ENCODE results near the gene TMEM43.

The TMEM43 gene

DNA sequence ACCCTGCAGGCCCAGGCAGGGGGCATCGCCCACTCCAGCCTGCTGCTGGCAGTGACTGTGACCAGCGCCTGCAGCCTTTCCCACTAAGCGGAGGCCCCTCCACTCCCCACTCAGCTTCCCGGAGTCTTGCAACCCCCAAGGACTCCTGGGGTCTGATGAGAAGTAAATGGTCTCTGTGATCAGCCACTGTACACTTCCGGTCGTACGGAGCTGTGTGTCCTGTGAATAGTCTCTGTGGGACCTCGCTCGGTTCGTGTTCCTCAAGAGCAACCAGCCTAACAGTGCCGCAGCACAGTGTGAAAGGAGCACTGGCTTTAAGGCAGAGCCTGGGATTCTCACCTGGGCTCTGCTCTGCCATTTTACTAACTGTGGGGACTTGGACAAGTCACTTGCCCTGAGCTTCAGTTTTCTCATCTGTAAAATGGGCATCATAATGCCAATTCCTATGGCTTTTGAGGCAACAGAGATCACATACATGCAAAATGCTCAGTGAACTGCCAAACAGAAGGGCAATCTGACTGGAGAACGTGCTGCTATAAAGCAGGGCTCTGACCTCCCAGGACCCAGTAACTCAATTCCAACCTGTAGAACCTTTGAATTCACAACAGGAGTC is 26.7 kb downstream of the TMEM43 start:
- DNase-seq (ENCODE audit: low spot score), result no peak

DNA sequence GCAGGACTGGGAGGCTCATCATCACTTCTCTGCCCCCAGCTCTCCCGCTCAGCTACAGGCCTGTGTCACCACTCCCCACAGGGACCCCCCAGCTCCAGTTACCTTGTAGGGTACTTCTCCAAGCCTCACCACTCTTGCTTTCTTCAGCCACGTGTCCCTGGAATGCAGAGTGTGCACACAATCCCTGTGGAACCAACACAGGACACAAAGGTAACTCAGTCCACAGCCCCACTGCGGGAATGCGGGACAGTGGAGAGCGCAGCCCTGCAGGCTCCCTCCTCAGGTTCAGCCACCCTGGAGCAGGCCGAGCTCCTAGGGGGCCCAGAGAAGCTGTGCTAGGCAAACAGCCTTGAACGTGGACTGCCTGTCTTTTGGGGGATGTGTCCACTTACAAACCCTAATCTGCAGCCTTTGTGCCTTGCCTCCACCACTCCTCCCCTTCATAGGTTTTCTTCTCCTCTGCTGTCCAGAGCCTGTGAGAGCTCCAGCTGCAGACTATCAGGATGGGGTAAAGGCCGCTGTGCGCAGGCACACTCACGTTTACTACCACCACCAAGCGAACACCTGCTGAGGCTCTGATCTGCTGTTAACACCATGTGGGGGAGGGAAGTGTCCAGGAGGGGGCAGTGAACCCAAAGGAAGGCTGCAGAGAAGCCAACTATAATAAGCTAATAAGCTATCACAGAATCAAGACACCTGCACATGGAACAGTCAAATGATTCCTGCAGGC is 27.5 kb downstream of the TMEM43 start:
- no peak for DNase-seq (ENCODE audit: low spot score)

DNA sequence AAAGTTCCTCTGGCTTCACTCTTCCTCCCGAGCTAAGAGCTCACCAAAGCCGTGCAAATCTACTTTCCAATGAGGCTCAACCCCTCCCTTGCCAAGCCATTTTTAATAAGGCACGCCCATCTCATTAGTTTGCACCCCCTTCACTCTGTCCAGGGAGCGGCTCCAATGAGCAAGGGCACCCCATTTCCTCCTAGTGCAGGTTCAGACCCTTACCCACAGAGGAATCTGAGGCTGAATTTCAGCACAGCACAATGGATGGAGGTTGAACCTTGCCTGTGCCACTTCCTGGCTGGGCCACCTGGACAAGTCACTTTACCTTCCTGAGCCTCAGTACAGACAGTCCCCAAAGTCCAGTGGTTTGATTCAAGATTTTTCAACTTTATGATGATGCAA is 28.1 kb downstream of the TMEM43 start:
- no peak for DNase-seq (ENCODE audit: low spot score)

DNA sequence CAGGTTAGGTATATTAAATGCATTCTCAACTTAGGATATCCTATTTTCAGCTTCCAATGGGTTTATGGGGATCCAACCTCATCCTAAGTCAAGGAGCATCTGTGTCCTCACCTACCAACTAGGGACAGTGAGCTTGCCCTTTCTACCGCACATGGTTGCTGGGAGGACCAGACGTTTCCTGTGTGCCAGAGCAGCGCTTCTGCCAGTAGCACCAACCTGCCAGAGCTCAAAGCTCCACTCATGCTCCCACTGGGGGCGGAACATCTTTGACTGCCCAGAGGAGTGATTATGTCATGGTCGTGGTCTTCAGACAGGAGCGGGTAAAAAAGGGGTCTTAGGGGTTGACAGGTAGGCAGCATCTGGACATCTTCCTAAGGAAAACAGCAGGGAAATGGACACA is 28.8 kb downstream of the TMEM43 start:
- DNase-seq (ENCODE audit: low spot score), result no peak

DNA sequence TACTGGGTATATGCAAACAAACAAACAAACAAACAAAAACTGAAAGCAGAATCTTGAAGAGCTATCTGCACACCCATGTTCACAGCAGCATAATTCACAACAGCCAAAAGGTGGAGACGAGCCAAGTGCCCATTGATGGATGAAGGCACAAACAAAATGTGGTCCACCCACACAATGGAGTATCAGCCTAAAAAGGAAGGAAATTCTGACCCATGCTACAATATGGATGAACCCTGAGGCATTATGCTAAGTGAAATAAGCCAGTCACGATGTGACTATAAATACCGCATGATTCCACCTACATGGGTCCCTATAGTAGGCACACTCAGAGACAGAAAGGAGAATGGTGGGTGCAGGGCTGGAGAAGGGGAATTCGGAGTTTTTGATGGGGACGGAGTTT is 29.4 kb downstream of the TMEM43 start:
- no peak for DNase-seq (ENCODE audit: low spot score)

DNA sequence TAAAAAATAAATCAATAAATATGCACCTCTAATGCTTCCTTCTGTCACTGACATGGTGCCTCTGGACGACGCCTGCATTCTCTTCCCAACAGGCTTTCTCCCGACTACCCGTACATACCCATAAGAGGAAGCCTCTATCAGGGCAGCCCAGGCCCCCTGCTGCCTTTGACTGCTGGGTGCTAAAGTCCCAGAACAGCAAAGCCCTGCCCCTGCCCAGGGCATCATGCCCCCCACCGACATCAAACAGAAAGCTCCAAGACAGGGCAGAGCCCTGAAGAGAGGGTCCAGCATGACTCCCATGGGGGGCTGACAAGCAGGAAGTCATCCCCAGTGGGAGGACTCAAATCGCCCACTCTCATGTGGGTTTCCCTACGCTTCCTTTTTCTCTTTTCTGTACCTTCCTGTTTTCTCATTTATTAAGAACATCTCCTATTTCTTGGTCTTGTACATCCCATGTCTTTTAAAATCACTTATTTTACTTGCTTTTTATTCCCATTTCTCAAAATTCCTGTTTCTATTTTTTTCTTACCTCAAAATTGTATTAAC is 30.1 kb downstream of the TMEM43 start:
- DNase-seq (ENCODE audit: low spot score), result no peak

DNA sequence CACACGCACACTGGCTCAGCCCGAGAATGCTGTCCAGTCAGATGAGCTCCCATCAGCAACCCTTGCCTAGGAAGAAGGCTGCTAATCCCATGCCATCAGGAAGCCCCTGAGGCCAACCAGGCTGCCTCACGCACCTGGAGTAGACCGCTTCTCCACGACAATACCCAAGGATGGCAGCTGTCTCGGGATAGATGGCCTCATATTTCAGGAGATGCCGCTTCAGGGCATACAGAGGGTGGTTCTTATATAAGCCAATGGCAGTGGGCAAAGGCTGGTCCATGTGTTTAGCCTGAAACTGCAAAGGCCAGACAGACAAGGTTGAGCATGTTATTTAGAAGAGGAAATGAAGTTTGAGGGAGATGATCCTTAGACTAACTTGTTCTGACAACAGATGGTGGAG is 31.3 kb downstream of the TMEM43 start:
- DNase-seq (ENCODE audit: low spot score), result no peak

DNA sequence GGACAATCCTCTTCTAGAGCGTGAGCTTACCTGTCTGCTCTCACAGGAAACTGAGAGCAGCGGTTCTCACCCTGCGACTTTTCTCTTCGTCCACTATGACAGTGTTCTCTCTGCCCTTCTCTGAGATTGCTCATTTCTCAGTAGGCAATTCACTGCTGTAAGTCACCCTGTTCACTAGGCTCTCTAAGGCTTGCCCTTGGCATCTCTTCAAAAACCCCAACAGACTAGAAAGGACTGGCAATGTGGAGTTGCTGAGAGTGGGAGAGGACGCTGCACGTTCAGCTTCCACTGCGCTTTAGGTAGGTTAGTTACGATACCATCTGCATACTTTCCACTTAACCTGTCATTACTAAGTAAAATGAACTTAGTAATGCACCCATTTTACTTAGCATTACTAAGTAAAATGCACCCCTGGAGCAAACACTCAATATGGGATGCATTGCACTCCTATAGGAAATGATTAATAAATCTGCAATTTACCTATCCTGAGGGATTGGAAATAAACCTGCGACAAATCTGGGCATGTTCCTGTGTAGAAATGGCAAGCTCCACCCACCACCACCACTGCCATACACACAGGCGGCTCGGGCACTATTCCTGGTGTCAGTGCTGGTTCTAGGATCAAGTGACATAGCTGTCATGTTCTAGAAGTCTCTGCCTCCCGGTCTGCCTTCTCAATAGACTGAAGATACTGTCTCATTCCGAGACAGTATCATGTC is 32.1 kb downstream of the TMEM43 start:
- DNase-seq (ENCODE audit: low spot score), result no peak

DNA sequence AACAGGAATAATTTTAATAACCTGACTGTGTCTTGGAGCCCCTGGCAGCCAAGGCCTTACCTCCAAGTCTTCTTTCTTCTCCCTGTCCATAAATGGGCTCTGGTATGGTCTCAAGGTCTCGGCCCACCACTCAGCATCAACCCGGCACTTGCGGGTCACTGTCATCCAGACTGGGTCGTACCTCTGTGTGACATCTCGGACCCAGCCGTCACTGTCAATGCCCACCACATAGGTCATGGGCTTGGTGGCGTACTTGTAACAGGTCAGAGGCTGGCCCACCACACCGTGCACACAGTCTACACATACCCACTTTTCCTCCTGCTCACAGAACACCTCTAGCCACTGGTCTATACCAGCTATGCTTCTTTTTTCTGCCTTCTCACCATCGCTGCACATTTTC is 33.1 kb downstream of the TMEM43 start:
- no peak for DNase-seq (ENCODE audit: low spot score)

DNA sequence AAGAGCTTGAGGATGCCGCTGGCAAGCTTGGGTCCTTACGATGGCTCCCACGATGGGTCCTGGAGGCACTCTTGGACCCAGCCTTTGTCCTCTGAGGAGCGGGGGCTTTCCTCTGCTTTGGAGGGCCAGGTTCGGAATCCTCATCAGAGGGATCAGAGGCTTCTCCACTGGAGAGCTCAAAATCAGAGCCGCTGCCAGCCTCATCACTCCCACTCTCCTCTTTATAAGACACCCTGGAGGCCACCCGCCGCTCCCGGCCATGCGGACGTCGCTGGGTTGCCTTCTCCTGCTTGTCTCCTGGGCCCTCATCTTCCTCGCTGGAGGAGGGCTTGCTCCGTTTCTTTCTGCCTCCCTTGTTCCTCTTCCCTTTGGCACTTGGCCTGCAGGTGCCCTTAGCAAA is 33.5 kb downstream of the TMEM43 start:
- no peak for DNase-seq (ENCODE audit: low spot score)

DNA sequence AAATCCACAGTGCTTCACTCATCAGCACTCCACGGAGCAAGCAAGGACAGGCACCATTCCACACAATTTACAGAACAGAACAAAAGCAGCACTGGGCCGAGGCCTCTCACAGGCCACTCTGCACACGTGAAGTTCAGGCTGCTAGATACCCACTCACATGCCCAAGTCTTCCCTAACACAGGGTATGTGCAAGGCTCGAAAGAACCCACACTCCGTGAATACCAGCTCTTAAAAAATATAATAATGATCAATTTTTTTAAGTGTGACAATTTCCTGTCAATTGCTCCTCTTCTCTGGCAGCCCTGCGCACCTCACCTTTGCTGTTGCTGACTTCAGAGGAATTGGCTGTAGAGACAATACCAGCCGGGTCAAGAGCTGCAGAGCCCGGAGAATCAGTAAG is 34.6 kb downstream of the TMEM43 start:
- no peak for DNase-seq (ENCODE audit: low spot score)

DNA sequence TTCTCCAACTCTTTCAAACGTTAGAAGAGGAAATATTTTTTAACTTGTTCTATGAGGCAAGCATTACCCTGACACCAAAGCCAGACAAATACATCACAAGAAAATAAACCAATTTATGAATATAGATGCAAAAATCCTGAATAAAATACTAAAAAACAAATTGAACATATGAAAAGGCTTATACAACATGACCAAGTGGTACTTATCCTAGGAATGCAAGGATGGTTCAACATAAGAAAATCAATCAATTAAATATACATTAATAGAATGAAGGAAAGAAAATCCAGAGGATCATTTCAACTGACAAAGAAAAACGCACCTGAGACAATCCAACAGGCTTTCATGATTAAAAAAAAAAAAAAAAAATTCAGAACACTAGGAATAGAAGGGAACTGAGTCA is 36.4 kb downstream of the TMEM43 start:
- no peak for DNase-seq (ENCODE audit: low spot score)

DNA sequence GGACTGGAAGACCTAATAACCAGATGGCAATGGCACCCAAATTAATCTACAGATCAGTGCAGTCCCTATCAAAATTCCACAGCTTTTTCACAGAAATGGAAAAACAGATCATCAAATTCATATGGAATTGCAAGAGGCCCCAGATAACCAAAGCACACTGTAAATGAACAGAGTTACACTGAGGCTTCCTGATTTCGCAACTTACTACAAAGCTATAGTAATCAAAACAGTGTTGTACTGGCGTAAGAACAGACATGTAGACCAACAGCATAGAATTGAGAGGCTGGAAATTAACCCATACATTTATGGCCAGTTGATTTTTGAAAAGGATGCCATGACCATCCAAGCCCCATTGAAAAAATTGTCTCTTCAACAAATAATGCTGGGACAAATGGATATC is 37.3 kb downstream of the TMEM43 start:
- no peak for DNase-seq (ENCODE audit: low spot score)

DNA sequence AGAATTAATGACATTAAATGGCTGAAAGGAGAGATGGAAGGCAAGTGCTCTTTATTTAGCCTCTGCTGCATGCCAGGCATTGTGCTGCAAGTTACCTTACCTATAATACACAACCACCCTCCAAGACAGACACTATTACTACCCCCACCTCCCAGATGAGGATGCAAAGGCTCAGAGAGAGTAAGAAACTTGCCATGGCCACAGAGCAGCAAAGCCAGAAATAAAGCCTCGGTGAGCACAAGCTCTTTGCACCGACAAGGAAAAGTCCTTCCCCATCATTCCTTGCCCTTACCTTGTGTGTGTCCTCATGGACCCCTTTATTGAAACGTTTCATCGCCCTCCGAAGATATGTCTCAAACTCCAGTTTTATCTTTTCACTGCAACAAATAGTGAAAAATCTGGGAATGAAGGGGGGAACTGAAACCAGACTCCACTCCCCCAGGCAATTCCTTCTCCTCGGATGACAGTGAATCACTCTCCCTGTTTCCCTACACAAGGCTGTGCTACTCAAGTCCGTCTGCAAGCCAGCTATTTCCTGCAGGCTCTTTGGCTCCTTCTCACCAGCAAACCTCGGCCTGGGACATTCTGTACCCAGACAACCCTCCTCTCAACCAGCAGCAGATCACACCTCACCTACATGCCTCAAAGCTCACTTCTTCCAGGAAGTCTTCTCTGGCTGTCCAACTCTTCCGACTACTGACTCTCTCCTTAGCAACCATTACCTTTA is 42.2 kb downstream of the TMEM43 start:
- DNase-seq (ENCODE audit: low spot score), result no peak

DNA sequence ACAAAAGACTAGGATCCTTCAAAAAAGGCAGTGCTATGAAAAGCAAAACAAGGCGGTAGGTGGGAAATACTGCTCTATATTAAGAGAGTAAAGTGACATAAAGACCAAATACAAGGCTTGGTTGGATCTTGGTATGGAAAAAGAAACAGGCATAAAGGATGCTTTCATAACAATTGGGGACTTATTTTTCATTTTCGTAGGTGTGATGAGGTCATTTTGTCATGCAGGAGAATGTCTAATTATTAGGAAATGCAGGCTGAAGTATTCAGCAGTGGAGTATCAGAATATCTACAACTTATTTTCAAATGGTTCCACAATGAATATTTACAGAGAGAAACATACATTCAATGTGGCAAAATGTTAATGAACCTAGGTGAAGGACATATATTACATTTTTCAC is 44.6 kb downstream of the TMEM43 start:
- DNase-seq (ENCODE audit: low spot score), result no peak

DNA sequence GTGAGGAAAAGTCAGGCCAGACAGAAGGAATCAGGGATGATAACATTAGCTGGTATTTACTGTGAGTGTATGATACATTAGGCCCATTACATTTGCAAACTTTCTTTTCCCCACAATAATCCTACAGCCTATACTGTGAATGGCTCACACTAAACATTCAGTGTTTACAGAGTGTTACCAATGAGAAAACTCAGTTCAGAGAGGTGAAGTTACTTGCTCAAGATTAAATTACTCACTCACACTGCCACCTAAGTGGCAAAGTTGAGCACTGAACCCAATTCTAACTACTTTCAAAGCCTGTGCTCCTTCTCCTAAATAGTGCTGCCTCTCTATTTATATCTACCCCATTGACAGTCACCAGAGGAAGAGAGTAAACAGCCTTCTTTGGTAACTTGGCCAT is 45.0 kb downstream of the TMEM43 start:
- DNase-seq (ENCODE audit: low spot score), result no peak

DNA sequence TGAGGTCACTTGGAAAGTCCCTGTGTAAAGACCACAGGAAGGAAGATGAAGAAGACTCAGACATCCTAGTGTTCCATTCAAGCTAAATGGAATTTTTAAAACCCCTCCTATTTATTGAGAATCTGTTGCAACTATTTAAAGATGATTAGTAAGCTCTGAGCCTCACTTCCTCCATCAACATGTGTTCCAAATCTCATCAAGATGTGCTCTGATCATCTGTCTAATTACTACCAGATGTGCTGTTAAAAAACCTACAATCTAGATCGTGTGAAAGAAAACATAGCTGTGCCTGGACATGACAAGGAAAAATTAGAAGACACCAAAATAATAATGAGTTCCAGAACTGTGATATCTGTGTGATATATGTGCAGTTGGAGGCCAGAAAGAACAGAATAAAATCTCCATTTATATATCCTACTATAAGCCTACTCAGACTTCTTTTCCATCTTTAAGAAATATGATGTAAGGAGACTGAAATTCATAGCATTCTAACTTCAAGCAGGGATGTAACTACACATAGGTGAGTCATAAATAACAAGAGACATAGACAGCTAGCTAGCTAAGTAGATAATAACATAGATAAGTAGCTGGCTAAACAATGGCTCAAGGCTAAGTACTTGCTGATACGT is 45.8 kb downstream of the TMEM43 start:
- no peak for DNase-seq (ENCODE audit: low spot score)

DNA sequence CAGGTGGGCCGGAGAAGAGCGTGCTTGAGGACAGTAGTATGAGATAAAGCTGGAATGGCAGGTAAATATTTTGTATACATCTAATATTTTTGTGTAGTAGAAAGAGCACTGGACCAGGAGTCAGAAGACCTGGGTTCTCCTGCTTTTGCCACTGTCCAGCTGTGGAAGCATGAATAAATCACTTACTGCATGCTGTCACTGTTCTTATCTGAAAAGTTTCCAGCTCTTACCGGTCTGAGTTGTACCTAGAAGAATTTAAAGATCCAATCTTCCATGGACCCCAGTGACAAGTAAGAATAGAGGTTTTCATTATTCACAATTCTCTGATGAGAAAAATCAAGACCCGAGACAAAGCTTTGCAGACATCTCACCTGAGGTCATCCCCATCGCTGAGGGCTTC is 47.6 kb downstream of the TMEM43 start:
- DNase-seq (ENCODE audit: low spot score), result no peak

DNA sequence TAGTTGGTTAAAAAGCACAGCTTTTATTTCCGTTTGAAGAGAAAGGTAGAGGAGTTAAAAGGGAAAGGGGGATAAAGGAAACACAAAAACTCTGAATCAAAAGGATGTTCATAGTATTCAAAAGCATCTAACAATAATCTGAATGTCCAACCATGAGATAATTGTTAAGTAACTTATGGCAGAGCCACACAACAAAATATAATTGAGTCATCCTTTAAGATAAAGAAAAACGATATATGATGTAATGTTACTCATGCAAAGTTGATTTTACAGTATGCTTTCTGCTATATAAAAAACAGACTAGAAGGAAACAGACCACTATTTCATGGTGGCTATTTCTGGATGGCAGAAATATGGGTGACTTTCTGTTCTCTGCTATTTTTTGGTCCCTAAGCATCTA is 49.6 kb downstream of the TMEM43 start:
- DNase-seq (ENCODE audit: low spot score), result no peak

DNA sequence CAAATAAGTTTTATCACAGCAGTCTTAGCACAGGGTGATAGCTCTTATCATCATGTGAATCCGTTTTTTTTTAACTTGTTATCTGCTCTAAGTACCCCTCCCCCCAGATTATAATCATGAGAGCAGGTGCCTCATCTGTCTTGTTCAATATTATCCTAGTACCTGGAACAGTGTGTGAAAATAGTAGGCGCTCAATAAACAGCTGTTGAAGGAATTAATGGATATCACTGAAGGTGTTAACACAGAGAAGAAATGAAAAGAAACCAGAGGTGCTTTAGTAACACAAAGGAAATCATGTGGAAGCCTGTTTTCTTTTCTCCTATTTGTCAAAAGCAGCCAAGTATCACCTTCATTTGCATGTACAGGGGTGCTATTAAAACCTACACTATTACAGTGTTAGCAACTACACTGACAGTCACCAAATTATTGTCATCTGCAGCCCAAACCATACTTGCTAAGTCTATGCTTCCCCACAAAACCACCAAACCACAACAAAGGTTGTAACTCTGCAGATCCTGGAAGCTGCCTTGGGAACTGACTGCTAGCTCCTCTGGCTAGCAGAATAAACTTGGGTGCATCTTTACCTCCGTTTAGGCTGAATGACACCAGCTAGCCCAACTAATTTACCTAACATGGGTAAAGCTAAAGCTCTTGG is 50.7 kb downstream of the TMEM43 start:
- DNase-seq (ENCODE audit: low spot score), result no peak

DNA sequence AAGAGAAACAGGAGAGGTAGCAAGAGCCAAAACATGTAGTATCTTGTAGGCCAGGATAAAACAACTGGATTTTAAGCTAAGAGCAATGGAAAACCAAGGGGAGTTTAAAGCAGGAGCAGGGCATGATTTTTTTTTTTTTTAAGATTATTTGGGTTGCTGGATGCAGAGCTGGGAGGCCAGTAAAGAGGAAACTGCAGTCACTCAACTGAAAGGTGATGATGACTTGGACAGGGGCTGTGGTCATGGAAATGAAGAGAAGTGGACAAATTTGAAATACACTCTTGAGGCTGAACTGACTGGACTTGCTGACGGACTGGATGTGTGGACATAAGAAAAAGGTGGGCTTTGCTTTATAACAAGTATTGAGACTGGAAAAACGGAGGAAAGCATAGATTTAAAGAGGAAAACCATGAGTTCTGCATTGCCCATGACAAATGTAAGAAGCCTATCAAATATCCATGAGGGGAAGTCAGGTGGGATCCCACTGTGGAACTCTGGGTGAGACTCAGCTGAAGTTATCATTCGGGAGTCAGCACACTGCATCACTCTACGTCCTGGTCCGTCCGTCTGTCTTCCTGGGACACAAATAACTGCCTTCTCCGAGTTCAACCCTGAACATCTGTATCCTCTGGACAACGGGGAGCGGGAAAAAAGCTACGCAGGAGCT is 52.9 kb downstream of the TMEM43 start:
- peak; percentile 43 for DNase-seq (ENCODE audit: low spot score)

All from cerebellar cortex (tissue), 1 donor.